DOHH2 (cell line): ENCODE results near the gene RAB5IF.

ENCODE experiments used
- H3F3A ChIP-seq: fragments of 200-600 bp; sonication (generic), shearing (Covaris generic); 2 replicates; pipeline ENCODE4 v1.6.0; 2016; ENCODE audit warnings: antibody characterized with exemption, mild to moderate bottlenecking; ENCODE audit not compliant: control insufficient read depth, insufficient read depth
- H3K27ac ChIP-seq: fragments of 200-600 bp; sonication (generic); 2 replicates; pipeline ENCODE4 v1.5.1; 2014; ENCODE audit warnings: low read depth, mild to moderate bottlenecking, low read length, moderate library complexity
- H3K27me3 ChIP-seq: fragments of 200-600 bp; sonication (generic); 2 replicates; pipeline ENCODE4 v1.6.1; 2014; ENCODE audit warnings: mild to moderate bottlenecking, low read length, mixed read lengths; ENCODE audit not compliant: control insufficient read depth
- H3K36me3 ChIP-seq: fragments of 200-600 bp; sonication (generic); 2 replicates; pipeline ENCODE4 v1.6.1; 2014; ENCODE audit warnings: mild to moderate bottlenecking, low read length, moderate library complexity, mixed read lengths; ENCODE audit not compliant: control insufficient read depth
- H3K4me1 ChIP-seq: fragments of 200-600 bp; sonication (generic); 2 replicates; pipeline ENCODE4 v1.6.1; 2014; ENCODE audit warnings: mild to moderate bottlenecking, low read length, mixed read lengths; ENCODE audit not compliant: control insufficient read depth
- H3K4me2 ChIP-seq: fragments of 200-600 bp; sonication (generic); 2 replicates; pipeline ENCODE4 v1.6.0; 2014; ENCODE audit warnings: mild to moderate bottlenecking, low read length, moderate library complexity
- H3K4me3 ChIP-seq: fragments of 200-600 bp; sonication (generic); 2 replicates; pipeline ENCODE4 v1.5.1; 2014; ENCODE audit warnings: mild to moderate bottlenecking, low read length, mixed read lengths
- H3K79me2 ChIP-seq: fragments of 200-600 bp; sonication (generic); 2 replicates; pipeline ENCODE4 v1.6.1; 2014; ENCODE audit warnings: mild to moderate bottlenecking, low read length, mixed read lengths; ENCODE audit not compliant: control insufficient read depth
- H3K9me2 ChIP-seq: fragments of 200-600 bp; sonication (generic); replicated peaks from 2 replicates; pipeline ENCODE4 v1.6.1; 2014; ENCODE audit warnings: mild to moderate bottlenecking, low read length, mixed read lengths; ENCODE audit not compliant: control insufficient read depth
- H3K9me3 ChIP-seq: fragments of 200-600 bp; sonication (generic); 2 replicates; pipeline ENCODE4 v1.6.1; 2014; ENCODE audit warnings: antibody characterized with exemption, low read length, mixed read lengths; ENCODE audit not compliant: control insufficient read depth, insufficient read depth
- H4K20me1 ChIP-seq: fragments of 200-600 bp; sonication (generic); 2 replicates; pipeline ENCODE4 v1.6.0; 2014; ENCODE audit warnings: low read depth, mild to moderate bottlenecking, antibody characterized with exemption, low read length, moderate library complexity; ENCODE audit not compliant: control insufficient read depth, insufficient read depth
- CTCF ChIP-seq: fragments of 200-600 bp; sonication (generic); IDR thresholded peaks from one replicate; pipeline ENCODE4 v1.5.1; 2014; ENCODE audit warnings: antibody characterized with exemption, mild to moderate bottlenecking, low read depth, low read length; ENCODE audit not compliant: poor library complexity, severe bottlenecking
- EZH2phosphoT487 ChIP-seq: fragments of 200-600 bp; sonication (generic); IDR thresholded peaks from 2 replicates; pipeline ENCODE4 v1.6.1; 2017; ENCODE audit warnings: borderline replicate concordance, mild to moderate bottlenecking, antibody characterized with exemption, low read length, moderate library complexity, mixed read lengths

The RAB5IF gene

DNA sequence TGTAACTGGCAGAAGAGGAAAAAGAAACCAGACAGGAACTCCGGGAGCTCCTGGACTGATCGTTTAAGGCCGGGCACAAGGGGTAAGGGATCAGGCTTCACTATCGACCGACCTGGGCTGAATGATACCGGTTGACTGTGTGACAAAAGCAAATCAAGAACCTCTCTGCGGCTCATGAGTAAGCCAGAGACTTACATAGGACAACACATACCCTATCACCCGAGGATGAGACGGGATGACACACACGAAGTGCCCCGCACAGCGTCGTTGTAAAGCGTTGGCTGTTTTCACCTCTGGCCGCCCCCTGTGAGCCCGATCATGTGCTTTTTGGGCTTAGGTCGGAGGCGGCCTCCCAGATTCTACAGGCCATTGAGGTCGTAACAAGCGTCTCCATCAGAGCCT is 32.9 kb upstream of the RAB5IF start:
- peaks cover 25% of the 10 kb centered on the region for H3K36me3 ChIP-seq
- peak overlapping the region; percentile 86 for H3K4me3 ChIP-seq
- H3F3A ChIP-seq: peaks cover 16% of the 10 kb centered on the region
- peak overlapping the region; percentile 56 for H3K27ac ChIP-seq
- no peaks in the 10 kb centered on the region for H3K9me3 ChIP-seq
- peaks cover 48% of the 10 kb centered on the region for H3K79me2 ChIP-seq
- H3K4me2 ChIP-seq: peak overlapping the region; percentile 100
- H3K4me1 ChIP-seq: peaks cover 27% of the 10 kb centered on the region
- H3K27me3 ChIP-seq: no peaks in the 10 kb centered on the region
- TF ChIP-seq CTCF (no peak), EZH2phosphoT487 (no peak)
- H4K20me1 ChIP-seq: peaks cover 11% of the 10 kb centered on the region
- no peaks in the 10 kb centered on the region for H3K9me2 ChIP-seq

GRCh38 chr20:36573103-36573797 is 32.3 kb upstream of the RAB5IF start, which contains the start of gene TGIF2:
Gene TGIF2 (plus strand): TSS chr20:36573597. CDS start chr20:36578775, 5,178 bp downstream.
- peaks cover 54% of the 10 kb centered on the region for H3K79me2 ChIP-seq
- peak within 1 kb of the TSS; percentile 77 for H3K27ac ChIP-seq
- peak within 1 kb of the TSS; percentile 100 for H3K4me2 ChIP-seq
- H3K36me3 ChIP-seq: peaks cover 30% of the 10 kb centered on the region
- no peaks in the 10 kb centered on the region for H3K9me3 ChIP-seq
- H3K4me1 ChIP-seq: peaks cover 27% of the 10 kb centered on the region
- TF ChIP-seq CTCF (no peak), EZH2phosphoT487 (no peak)
- H3K4me3 ChIP-seq: peak within 1 kb of the TSS; percentile 87
- H3K9me2 ChIP-seq: no peaks in the 10 kb centered on the region
- H3K27me3 ChIP-seq: no peaks in the 10 kb centered on the region
- peaks cover 16% of the 10 kb centered on the region for H3F3A ChIP-seq
- H4K20me1 ChIP-seq: peaks cover 17% of the 10 kb centered on the region

DNA sequence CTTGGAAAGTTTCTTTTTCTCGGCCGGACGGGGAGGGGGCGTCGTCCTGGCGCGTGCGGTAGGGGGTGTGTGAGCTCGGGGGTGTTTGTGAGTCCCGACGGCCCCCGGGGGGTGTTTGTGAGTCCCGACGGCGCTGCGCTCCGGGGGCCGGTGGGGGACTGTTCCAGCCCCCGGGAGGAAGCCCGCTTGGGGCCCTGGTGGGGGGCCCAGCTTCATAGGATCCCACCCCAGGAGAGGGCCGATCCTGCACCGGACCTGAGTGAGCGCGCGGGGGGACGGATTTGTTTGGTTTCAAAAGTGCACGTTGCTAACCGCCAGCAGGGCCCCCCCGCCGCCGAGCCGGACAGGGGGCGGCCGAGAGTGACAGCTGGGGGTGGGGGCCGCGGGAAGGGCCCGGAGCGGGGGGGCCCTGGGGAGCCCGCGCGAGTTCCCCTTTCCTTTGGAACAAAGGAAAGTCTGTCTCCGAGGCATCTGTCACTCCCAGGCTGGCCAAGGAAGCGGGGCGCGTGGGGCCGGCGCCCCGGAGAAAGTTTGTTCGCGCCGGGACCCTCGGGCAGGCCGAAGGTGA is 31.7 kb upstream of the RAB5IF start:
- peaks cover 27% of the 10 kb centered on the region for H3K4me1 ChIP-seq
- H3K79me2 ChIP-seq: peaks cover 60% of the 10 kb centered on the region
- peak overlapping the region; percentile 93 for H3K4me2 ChIP-seq
- H3K36me3 ChIP-seq: peaks cover 37% of the 10 kb centered on the region
- H3F3A ChIP-seq: peaks cover 16% of the 10 kb centered on the region
- no peaks in the 10 kb centered on the region for H3K27me3 ChIP-seq
- H3K4me3 ChIP-seq: peak overlapping the region; percentile 87
- H3K27ac ChIP-seq: peak overlapping the region; percentile 77
- peaks cover 21% of the 10 kb centered on the region for H4K20me1 ChIP-seq
- TF ChIP-seq EZH2phosphoT487: no peak
- peak; percentile 25 for TF ChIP-seq CTCF
- H3K9me3 ChIP-seq: no peaks in the 10 kb centered on the region
- H3K9me2 ChIP-seq: no peaks in the 10 kb centered on the region
